GM11168 (cell line): ENCODE data around the gene SLC8A3.

Experiments
- in situ Hi-C: fragments of 300-500 bp; cut with MboI; formaldehyde crosslinking; loops from one replicate; pipeline ENCODE4 v1.12.0; 2022; ENCODE audit warnings: low sequenced_read_pairs; ENCODE audit not compliant: unreplicated experiment

Gene SLC8A3

DNA sequence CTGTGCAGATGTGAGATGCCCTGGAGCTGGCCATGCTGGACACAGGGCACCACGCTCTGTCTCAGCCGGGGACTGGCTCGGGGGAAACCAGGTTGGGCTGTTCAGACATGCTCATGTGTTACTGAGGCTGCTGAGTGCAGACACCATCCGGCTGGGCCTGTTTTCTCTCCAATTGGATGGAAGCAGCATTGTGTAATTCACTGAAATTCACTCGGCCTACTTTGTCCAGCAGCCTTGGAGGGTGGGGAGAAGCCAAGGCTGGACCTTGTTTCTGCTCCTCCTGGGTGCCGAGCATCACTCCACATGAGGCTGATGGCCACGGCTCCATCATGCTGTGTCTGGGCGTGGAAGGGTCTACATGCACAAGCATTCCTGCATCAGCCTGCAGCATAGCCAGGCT lies 178.8 kb downstream of the SLC8A3 start:
- in situ Hi-C loops = no loop called here

DNA sequence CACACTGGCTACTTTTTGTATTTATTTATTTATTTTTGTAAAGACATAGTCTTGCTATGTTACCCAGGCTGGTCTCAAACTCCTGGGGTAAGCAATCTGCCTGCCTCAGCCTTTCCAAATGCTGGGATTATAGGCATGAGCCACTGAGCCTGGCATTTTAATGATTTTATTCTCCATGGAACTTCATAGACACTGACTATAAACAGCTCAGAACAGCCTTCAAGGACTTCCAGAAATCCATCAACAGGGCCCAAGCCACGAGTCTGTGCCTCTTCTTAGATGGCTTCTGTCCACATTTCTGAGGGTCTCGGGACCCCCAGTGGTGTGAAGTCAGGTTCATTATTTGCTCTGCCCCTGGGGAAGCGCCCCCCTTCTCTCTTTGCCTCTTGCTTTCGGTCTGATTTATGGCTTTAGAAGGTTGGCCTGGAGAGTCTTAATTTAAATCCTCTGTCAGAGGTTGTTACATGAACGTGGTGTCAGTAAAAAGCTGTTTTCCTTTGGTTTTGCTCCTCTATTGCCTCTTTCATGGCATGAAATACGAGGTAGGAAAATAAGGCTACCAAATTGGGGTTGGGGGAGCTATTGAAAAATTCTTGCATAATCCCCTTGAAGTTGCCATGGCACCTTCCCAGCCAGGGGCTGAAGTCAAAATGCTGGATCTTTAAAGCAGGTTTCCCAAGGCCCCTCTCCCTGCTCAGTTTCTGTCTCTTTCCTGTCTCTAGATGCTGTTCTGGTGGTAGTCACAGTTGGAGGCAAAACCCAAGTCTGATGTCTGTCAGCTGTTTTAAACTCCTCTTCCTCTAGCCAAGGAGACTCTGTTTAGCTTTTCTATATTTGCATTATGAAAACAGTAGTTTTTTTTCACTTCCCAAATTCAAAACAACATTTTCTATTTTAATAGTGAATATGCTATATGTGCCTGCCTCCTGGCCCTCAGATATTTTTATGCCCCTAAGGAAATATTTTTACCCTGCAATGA lies 180.2 kb downstream of the SLC8A3 start:
- in situ Hi-C loops = no loop called here

GRCh38 chr14:70006699-70007098 lies 182.1 kb downstream of the SLC8A3 start:
- in situ Hi-C loops = no loop called here

- in situ Hi-C loops = no loop called here
Observed at GRCh38 chr14:70005281-70005805, 183.4 kb downstream of the SLC8A3 start.

- in situ Hi-C loops = no loop called here
Observed at GRCh38 chr14:70004791-70005190, 184.0 kb downstream of the SLC8A3 start.

GRCh38 chr14:70002589-70003346 lies 186.0 kb downstream of the SLC8A3 start:
- in situ Hi-C loops = no loop called here

DNA sequence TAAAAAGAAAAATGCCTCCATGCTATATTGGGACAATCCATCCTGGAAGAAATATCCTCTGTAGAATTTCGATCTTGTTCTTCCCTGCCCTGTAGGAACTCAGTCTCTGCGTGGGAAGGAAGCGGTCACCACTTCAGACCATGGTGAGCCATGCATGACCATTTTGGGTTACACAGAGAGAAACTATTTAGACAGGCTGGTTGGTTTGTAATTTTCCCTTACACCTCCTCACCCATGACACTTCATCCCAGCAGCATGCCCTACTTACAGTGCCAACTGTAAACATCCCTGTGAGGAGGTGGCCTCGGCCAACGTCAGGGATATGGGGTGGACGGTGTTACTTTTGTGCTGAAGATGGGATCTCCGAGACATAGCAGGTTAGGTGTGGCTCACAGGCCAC lies 188.2 kb downstream of the SLC8A3 start:
- in situ Hi-C loops = no loop called here

- in situ Hi-C loops = no loop called here
Observed at GRCh38 chr14:69999261-69999674, 189.5 kb downstream of the SLC8A3 start.

DNA sequence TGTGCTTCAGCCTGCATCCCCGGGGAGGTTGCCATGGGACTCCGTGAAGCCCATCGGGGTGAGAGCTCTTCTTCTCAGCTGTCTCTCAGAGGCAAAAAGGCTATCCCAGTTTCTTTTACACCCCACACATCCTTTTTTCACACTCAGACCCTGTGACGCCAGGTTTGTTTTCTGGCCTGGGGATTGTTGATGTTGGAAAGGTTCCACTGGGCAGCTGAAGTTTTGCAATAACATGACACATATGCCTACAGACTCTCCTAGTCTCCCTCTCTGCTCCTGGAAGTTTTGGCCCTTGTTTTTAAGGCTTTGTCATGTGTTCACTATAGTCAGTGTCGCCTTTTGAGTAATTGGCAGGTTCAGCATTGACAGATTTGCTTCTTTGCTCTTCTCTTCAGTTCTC lies 190.9 kb downstream of the SLC8A3 start:
- in situ Hi-C loops = no loop called here

- in situ Hi-C loops = no loop called here
Observed at GRCh38 chr14:69996216-69996615, 192.5 kb downstream of the SLC8A3 start.
